ENCODE results near the gene EXOSC10. TPM values are rescaled to one million over a fixed set of nuclear protein-coding genes. Genes with fewer than 3 reads are reported as not detected.

EXOSC10 gene
- 50.1 TPM for total RNA-seq

- DNase-seq (ENCODE audit: low read depth in 2 of 3, low spot score in 2 of 3) = peak; percentile 90 to 94 (median 93)
These were observed at the start of gene EXOSC10 for GRCh38 chr1:11099310-11100148. Gene EXOSC10 (minus strand): TSS chr1:11099869. CDS start chr1:11099831, 38 bp downstream.

GRCh38 chr1:11147197-11147770 is 47.6 kb upstream of the EXOSC10 start:
- no peak for DNase-seq (ENCODE audit: low read depth in 2 of 3, low spot score in 2 of 3)

GRCh38 chr1:11145741-11146140 is 46.1 kb upstream of the EXOSC10 start:
- no peak for DNase-seq (ENCODE audit: low read depth in 2 of 3, low spot score in 2 of 3)

- no peak for DNase-seq (ENCODE audit: low read depth in 2 of 3, low spot score in 2 of 3)
These were observed 45.0 kb upstream of the EXOSC10 start for GRCh38 chr1:11144570-11145256.

GRCh38 chr1:11143907-11144306 is 44.2 kb upstream of the EXOSC10 start:
- DNase-seq (ENCODE audit: low read depth in 2 of 3, low spot score in 2 of 3) = no peak

GRCh38 chr1:11143401-11143800 is 43.7 kb upstream of the EXOSC10 start:
- no peak for DNase-seq (ENCODE audit: low read depth in 2 of 3, low spot score in 2 of 3)

GRCh38 chr1:11142618-11143391 is 43.1 kb upstream of the EXOSC10 start:
- no peak for DNase-seq (ENCODE audit: low read depth in 2 of 3, low spot score in 2 of 3)

GRCh38 chr1:11138952-11139351 is 39.3 kb upstream of the EXOSC10 start:
- no peak for DNase-seq (ENCODE audit: low read depth in 2 of 3, low spot score in 2 of 3)

- no peak for DNase-seq (ENCODE audit: low read depth in 2 of 3, low spot score in 2 of 3)
These were observed 38.4 kb upstream of the EXOSC10 start for GRCh38 chr1:11138029-11138428.

GRCh38 chr1:11134898-11135266 is 35.2 kb upstream of the EXOSC10 start:
- DNase-seq (ENCODE audit: low read depth in 2 of 3, low spot score in 2 of 3) = no peak

GRCh38 chr1:11134251-11134897 is 34.7 kb upstream of the EXOSC10 start:
- no peak for DNase-seq (ENCODE audit: low read depth in 2 of 3, low spot score in 2 of 3)

- no peak for DNase-seq (ENCODE audit: low read depth in 2 of 3, low spot score in 2 of 3)
These were observed 33.1 kb upstream of the EXOSC10 start for GRCh38 chr1:11132563-11133293.

- no peak for DNase-seq (ENCODE audit: low read depth in 2 of 3, low spot score in 2 of 3)
These were observed 32.1 kb upstream of the EXOSC10 start for GRCh38 chr1:11131816-11132215.

GRCh38 chr1:11130406-11130805 is 30.7 kb upstream of the EXOSC10 start:
- DNase-seq (ENCODE audit: low read depth in 2 of 3, low spot score in 2 of 3) = no peak

GRCh38 chr1:11129649-11130390 is 30.2 kb upstream of the EXOSC10 start:
- no peak for DNase-seq (ENCODE audit: low read depth in 2 of 3, low spot score in 2 of 3)

- DNase-seq (ENCODE audit: low read depth in 2 of 3, low spot score in 2 of 3) = no peak
These were observed 26.9 kb upstream of the EXOSC10 start for GRCh38 chr1:11126569-11126968.

- no peak for DNase-seq (ENCODE audit: low read depth in 2 of 3, low spot score in 2 of 3)
These were observed 26.3 kb upstream of the EXOSC10 start for GRCh38 chr1:11125931-11126330.

- DNase-seq (ENCODE audit: low read depth in 2 of 3, low spot score in 2 of 3) = no peak
These were observed 25.3 kb upstream of the EXOSC10 start for GRCh38 chr1:11124965-11125364.

- no peak for DNase-seq (ENCODE audit: low read depth in 2 of 3, low spot score in 2 of 3)
These were observed 16.6 kb upstream of the EXOSC10 start for GRCh38 chr1:11116318-11116717.

Data from hematopoietic multipotent progenitor cell (in vitro differentiated cells).